Omental fat pad (tissue), 4 donors: Measurements from ENCODE around the gene MZF1. TPM values are rescaled to one million over a fixed set of nuclear protein-coding genes. Genes with fewer than 3 reads are reported as not detected.

Experiments
- ATAC-seq: fragments of 150-250 bp; one replicate; pipeline ENCODE4 v1.9.1; 2016; ENCODE audit warnings: mild to moderate bottlenecking, moderate library complexity; ENCODE audit not compliant: low FRiP score
- DNase-seq: peaks from one replicate; pipeline ENCODE4 v3.0.0-alpha.2; 2019; ENCODE audit warnings: low spot score
- total RNA-seq, 4 donors: library from RNA; depleted of rRNA; stranded (reverse); fragments of >200 nt; gene quantifications; one replicate each; pipeline ENCODE4 v1.1.0, GENCODE V29; 2016
- TF ChIP-seq, protein P1 (sequence below), 3 donors: fragments of 450-650 bp; IDR thresholded peaks; one replicate each; pipeline ENCODE4 v1.5.1; 2016 to 2017; ENCODE audit warnings: antibody characterized with exemption in 3 of 3, mild to moderate bottlenecking in 3 of 3, moderate library complexity in 2 of 3

Gene MZF1
- total RNA-seq, 4 donors from 2014 or later: 15.8 to 32.5 (median 22.1) TPM

DNA sequence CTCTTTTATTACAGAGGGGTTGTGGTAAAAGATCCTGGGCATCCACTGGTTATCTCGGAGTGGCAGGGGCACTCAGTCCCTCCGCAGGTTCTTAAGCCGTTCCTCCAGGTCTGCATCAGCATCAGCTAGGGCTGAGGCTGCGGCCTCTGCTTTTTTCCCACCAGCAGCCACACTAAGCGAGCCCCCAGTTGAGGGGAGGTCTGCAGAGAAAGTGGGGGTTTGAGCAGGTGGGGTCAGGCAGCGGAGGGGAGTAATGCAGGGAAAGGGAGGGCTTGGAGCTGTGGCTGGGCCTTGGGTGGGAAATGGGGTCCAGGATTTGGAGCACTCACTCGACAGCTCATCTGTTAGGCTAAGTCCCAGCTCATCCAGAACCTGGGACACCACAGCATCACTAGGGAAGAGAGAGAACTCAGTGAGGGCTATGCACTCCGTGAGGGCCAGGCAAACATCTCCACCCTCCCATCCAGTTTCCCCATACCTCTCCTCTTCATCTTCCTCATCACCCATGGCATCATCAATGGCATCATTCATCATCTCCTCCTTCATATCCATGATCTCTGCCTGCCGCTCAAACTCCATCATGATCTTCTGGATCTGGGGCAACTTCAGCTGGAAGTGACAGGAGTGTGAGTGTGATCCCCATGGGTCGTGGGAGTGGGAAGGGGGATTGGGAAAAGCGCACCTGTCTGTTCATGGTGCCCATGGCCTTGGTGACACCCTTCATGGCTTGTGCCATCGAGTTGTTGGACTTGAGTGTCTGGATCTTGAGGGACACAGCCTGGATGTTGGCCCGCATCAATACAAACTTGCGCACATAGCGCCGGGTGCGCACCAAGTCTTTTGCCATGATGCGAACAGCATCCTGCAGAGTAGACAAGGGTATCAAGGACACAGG, 21.3 kb downstream of the MZF1 start:
- DNase-seq (no peak), ATAC-seq (no peak)
- TF ChIP-seq, protein P1, sequence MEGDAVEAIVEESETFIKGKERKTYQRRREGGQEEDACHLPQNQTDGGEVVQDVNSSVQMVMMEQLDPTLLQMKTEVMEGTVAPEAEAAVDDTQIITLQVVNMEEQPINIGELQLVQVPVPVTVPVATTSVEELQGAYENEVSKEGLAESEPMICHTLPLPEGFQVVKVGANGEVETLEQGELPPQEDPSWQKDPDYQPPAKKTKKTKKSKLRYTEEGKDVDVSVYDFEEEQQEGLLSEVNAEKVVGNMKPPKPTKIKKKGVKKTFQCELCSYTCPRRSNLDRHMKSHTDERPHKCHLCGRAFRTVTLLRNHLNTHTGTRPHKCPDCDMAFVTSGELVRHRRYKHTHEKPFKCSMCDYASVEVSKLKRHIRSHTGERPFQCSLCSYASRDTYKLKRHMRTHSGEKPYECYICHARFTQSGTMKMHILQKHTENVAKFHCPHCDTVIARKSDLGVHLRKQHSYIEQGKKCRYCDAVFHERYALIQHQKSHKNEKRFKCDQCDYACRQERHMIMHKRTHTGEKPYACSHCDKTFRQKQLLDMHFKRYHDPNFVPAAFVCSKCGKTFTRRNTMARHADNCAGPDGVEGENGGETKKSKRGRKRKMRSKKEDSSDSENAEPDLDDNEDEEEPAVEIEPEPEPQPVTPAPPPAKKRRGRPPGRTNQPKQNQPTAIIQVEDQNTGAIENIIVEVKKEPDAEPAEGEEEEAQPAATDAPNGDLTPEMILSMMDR (IDR thresholded peaks at IDR 0.05): no peak

GRCh38 chr19:58551123-58551497, 22.0 kb downstream of the MZF1 start:
- TF ChIP-seq, protein P1 (IDR thresholded peaks at IDR 0.05): no peak
- DNase-seq (no peak), ATAC-seq (no peak)

- no peak for ATAC-seq
- TF ChIP-seq, protein P1 (IDR thresholded peaks at IDR 0.05): no peak
- DNase-seq: no peak
Observed at GRCh38 chr19:58550362-58551122, 22.6 kb downstream of the MZF1 start.

DNA sequence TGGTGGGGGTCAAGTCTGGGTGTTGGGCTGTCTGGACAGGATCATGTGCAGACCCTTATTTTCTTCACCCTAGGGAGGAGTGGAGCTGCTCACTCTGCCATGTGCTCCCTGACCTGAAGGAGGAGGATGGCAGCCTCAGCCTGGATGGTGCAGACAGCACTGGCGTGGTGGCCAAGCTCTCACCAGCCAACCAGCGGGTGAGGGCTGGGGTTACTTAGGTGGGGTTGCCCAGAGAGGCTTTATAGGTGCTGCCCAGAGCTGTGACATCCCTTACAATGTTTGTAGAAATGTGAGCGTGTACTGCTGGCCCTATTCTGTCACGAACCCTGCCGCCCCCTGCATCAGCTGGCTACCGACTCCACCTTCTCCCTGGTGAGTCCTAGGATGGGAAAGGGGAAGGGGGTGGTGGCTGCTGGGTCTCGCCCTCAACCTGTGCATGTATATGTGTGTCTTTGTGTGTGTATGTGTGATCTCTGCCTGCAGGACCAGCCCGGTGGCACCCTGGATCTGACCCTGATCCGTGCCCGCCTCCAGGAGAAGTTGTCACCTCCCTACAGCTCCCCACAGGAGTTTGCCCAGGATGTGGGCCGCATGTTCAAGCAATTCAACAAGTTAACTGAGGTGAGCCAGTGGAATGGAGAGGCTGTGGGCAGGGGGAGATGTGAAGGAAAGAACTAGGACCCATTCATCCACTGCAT, 23.3 kb downstream of the MZF1 start:
- DNase-seq: no peak

GRCh38 chr19:58548859-58549663, 24.1 kb downstream of the MZF1 start:
- TF ChIP-seq, protein P1 (IDR thresholded peaks at IDR 0.05): no peak
- ATAC-seq: no peak
- DNase-seq: no peak

More for the DNA sequence above, 23.3 kb downstream of the MZF1 start:
- no peak for ATAC-seq
- TF ChIP-seq, protein P1 (IDR thresholded peaks at IDR 0.05): no peak
